ENCODE data around the gene DOK1.
A peak's percentile ranks its signal among the peaks of the same experiment; 100 is the strongest.

DOK1 gene

GRCh38 chr2:74569686-74570085 is 15.2 kb downstream of the DOK1 start:
- no peak overlapping the region for H3K4me3 ChIP-seq (replicated peaks; ENCODE audit: low read depth, low read length)
- DNase-seq (ENCODE audit: low read depth) = no peak
- TF ChIP-seq CTCF (IDR thresholded peaks at IDR 0.05; ENCODE audit: low read length, missing control alignments) = no peak

- no peak overlapping the region for H3K4me3 ChIP-seq (replicated peaks; ENCODE audit: low read depth, low read length)
- DNase-seq (ENCODE audit: low read depth) = no peak
- no peak for TF ChIP-seq CTCF (IDR thresholded peaks at IDR 0.05; ENCODE audit: low read length, missing control alignments)
Observed at GRCh38 chr2:74571058-74571457, 16.5 kb downstream of the DOK1 start.

GRCh38 chr2:74572178-74572925 is 17.8 kb downstream of the DOK1 start:
- TF ChIP-seq CTCF (IDR thresholded peaks at IDR 0.05; ENCODE audit: low read length, missing control alignments) = no peak
- DNase-seq (ENCODE audit: low read depth) = no peak
- no peak overlapping the region for H3K4me3 ChIP-seq (replicated peaks; ENCODE audit: low read depth, low read length)

- DNase-seq (ENCODE audit: low read depth) = peak; percentile 66
- peak overlapping the region; percentile 6 for H3K4me3 ChIP-seq (replicated peaks; ENCODE audit: low read depth, low read length)
- TF ChIP-seq CTCF (IDR thresholded peaks at IDR 0.05; ENCODE audit: low read length, missing control alignments) = no peak
Observed at GRCh38 chr2:74573747-74574562, 19.4 kb downstream of the DOK1 start.

- no peak for DNase-seq (ENCODE audit: low read depth)
- no peak for TF ChIP-seq CTCF (IDR thresholded peaks at IDR 0.05; ENCODE audit: low read length, missing control alignments)
Observed at GRCh38 chr2:74575320-74575719, 20.8 kb downstream of the DOK1 start.

GRCh38 chr2:74576211-74576862 is 21.8 kb downstream of the DOK1 start:
- no peak overlapping the region for H3K4me3 ChIP-seq (replicated peaks; ENCODE audit: low read depth, low read length)
- DNase-seq (ENCODE audit: low read depth) = no peak
- no peak for TF ChIP-seq CTCF (IDR thresholded peaks at IDR 0.05; ENCODE audit: low read length, missing control alignments)

More at GRCh38 chr2:74575320-74575719, 20.8 kb downstream of the DOK1 start:
- H3K4me3 ChIP-seq (replicated peaks; ENCODE audit: low read depth, low read length) = no peak overlapping the region
